HepG2 (cell line): Measurements from ENCODE around the gene EXOC6B.

Source experiments
- CREB1 ChIP-seq, 2 experiments: fragments of 450-650 bp in 1 of 2; IDR thresholded peaks; 2 replicates each; pipeline ENCODE4 v1.6.1; 2016 to 2017; ENCODE audit warnings: control low read depth in 1 of 2, mild to moderate bottlenecking in 1 of 2, missing compliant biosample characterization in 1 of 2, missing genetic modification characterization in 1 of 2
- CTCF ChIP-seq: sonication (generic); formaldehyde crosslinking; IDR thresholded peaks from 2 replicates; pipeline ENCODE4 v1.5.0; 2020; ENCODE audit warnings: mild to moderate bottlenecking, missing genetic modification reagents, moderate library complexity
- E2F5 ChIP-seq: sonication (generic); formaldehyde crosslinking; conservative IDR thresholded peaks from 2 replicates; pipeline ENCODE4 v1.4.0; 2020; ENCODE audit warnings: missing genetic modification reagents
- ELF3 ChIP-seq: IDR thresholded peaks from 2 replicates; pipeline ENCODE4 v1.6.1; 2016; ENCODE audit warnings: missing genetic modification reagents, missing compliant biosample characterization
- HMGXB4 ChIP-seq, 2 experiments: sonication (generic) in 1 of 2; formaldehyde crosslinking in 1 of 2; IDR thresholded peaks; 2 replicates each; pipeline versions ENCODE4 v1.4.0 to v1.6.1; 2018 to 2020; ENCODE audit warnings: missing genetic modification reagents in 2 of 2, borderline replicate concordance in 1 of 2, low read depth in 1 of 2, mild to moderate bottlenecking in 1 of 2, missing biosample characterization in 1 of 2
- KDM4B ChIP-seq: sonication (generic); formaldehyde crosslinking; IDR thresholded peaks from 2 replicates; pipeline ENCODE4 v1.4.0; 2020; ENCODE audit warnings: missing genetic modification reagents
- MXI1 ChIP-seq: IDR thresholded peaks from 3 replicates; pipeline ENCODE4 v1.6.1; 2012; ENCODE audit warnings: low read depth, low read length, inconsistent platforms, borderline replicate concordance
- PPARG ChIP-seq: conservative IDR thresholded peaks from 2 replicates; pipeline ENCODE4 v1.6.1; 2016; ENCODE audit warnings: missing biosample characterization, missing genetic modification reagents
- RXRB ChIP-seq: IDR thresholded peaks from 2 replicates; pipeline ENCODE4 v1.6.1; 2016; ENCODE audit warnings: borderline replicate concordance, missing genetic modification reagents, missing compliant biosample characterization
- ZNF180 ChIP-seq: sonication (generic); formaldehyde crosslinking; IDR thresholded peaks from 2 replicates; pipeline ENCODE4 v1.4.0; 2020; ENCODE audit warnings: low read depth, missing genetic modification reagents, borderline replicate concordance
- ZNF251 ChIP-seq: sonication (generic); formaldehyde crosslinking; IDR thresholded peaks from 2 replicates; pipeline ENCODE4 v1.9.0; 2021; ENCODE audit warnings: mild to moderate bottlenecking, missing genetic modification reagents
- ZNF274 ChIP-seq: sonication (generic); formaldehyde crosslinking; IDR thresholded peaks from 2 replicates; pipeline ENCODE4 v1.5.1; 2020; ENCODE audit warnings: mild to moderate bottlenecking, missing genetic modification reagents
- ZNF510 ChIP-seq: sonication (generic); formaldehyde crosslinking; IDR thresholded peaks from 2 replicates; pipeline ENCODE4 v1.4.0; 2020; ENCODE audit warnings: low read depth, mild to moderate bottlenecking, missing genetic modification reagents

- TF ChIP-seq CREB1 (IDR thresholded peaks at IDR 0.05), result no peak
- TF ChIP-seq CREB1 (CRISPR knock-in tag; IDR thresholded peaks at IDR 0.05), result peak; percentile 66; the same call in 1 of the 2 replicates
- no peak for TF ChIP-seq ZNF180
- TF ChIP-seq RXRB (CRISPR knock-in tag), result no peak
- TF ChIP-seq CTCF (CRISPR knock-in tag), result no peak
- no peak for TF ChIP-seq E2F5 (CRISPR knock-in tag)
- no peak for TF ChIP-seq ELF3 (CRISPR knock-in tag)
- TF ChIP-seq PPARG (CRISPR knock-in tag), result no peak
- TF ChIP-seq HMGXB4 (CRISPR knock-in tag; IDR thresholded peaks at IDR 0.05; ENCODE audit: borderline replicate concordance in 1 of 2, low read depth in 1 of 2), result no peak
- TF ChIP-seq ZNF510 (CRISPR knock-in tag), result no peak
- TF ChIP-seq KDM4B, result no peak; the same call in 1 of the 2 replicates
- no peak for TF ChIP-seq ZNF251 (CRISPR knock-in tag)
- no peak for TF ChIP-seq ZNF274 (CRISPR knock-in tag)
- TF ChIP-seq MXI1, result no peak
Observed at GRCh38 chr2:72826156-72826477, 284 bp upstream of the EXOC6B start.
